Renal pelvis (tissue), 4 donors: ENCODE data around the gene KRTAP4-11. TPM values are rescaled to one million over a fixed set of nuclear protein-coding genes. Genes with fewer than 3 reads are reported as not detected.
"Not testable (repeated sequence)": the region's sequence is repeated elsewhere in the genome, so short reads cannot be mapped to it uniquely, and the experiment has no call there.

ENCODE experiments used
- DNase-seq: peaks from one replicate; pipeline ENCODE4 v3.0.0-alpha.2; 2013
- polyA plus RNA-seq, 3 donors: library from polyadenylated mRNA; unstranded; fragments of 120-200 nt; gene quantifications; one replicate each; pipeline ENCODE4 v1.2.1, GENCODE V29; 2013; ENCODE audit not compliant: insufficient read length in 3 of 3

The KRTAP4-11 gene
- polyA plus RNA-seq, 3 donors = not detected

- DNase-seq = not testable (repeated sequence)
Observed at GRCh38 chr17:41088760-41089352, 29.3 kb downstream of the KRTAP4-11 start.

GRCh38 chr17:41084100-41084856, 33.9 kb downstream of the KRTAP4-11 start, which contains the start of gene KRTAP4-7:
Gene KRTAP4-7, plus strand, starts transcription at chr17:41084150. Its CDS starts 57 bp downstream, at chr17:41084207.
- DNase-seq = not testable (repeated sequence)

DNA sequence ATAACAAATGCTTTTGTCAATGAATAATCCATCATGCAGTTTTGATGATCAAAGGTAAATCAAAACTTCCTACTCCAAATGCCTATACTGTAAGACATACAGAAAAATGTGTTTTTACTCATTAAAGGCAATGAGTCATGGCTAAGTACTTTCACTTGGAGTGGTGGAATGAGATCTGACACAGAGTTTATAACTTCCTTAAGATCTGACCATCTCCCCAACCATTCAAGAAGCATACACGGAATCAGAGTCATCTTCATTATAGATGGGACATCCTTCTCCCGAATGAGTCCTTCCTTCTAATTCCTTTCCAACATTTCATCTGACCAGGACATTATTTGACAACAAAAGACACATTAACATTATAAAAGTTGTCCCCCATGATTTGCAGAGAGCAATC, 34.7 kb downstream of the KRTAP4-11 start:
- not testable (repeated sequence) for DNase-seq

DNA sequence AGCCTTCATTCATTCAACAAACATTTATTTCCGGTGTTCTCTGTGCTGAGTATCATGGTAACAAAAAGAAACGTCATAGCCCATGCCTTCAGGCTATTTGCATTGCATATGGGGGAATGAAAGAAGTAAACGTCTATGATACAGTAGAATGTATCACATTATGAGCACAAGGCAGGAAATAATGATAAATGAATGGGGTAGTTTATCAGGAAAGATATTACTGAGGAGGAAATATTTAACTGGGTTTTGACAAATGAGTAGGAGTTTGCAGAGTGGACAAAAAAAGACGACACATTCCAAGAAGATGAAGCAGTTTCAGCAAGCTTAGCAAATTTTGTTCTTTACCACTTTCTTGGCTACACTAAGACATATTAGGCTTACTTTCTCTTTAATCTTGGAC, 35.5 kb downstream of the KRTAP4-11 start:
- no peak for DNase-seq

DNA sequence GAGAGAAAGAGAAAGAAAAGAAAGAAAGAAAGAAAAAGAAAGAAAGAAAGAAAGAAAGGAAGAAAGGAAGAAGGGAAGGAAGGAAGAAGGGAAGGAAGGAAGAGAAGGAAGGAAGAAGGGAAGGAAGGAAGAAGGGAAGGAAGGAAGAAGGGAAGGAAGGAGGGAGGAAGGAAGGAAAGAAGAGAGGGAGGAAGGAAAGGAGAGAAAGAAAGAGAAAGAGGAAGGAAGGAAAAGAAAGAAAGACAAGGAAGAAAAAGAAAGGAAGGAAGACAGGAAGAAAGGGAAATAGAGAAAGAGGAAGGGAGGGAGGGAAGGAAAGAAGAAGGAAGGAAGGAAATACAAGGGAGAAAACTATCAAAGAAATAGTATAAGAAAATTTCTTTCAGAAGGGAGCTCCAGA, 41.4 kb downstream of the KRTAP4-11 start:
- no peak for DNase-seq

- no peak for DNase-seq
Observed at GRCh38 chr17:41073676-41074075, 44.5 kb downstream of the KRTAP4-11 start.

GRCh38 chr17:41071606-41072360, 46.4 kb downstream of the KRTAP4-11 start:
- DNase-seq = no peak

DNA sequence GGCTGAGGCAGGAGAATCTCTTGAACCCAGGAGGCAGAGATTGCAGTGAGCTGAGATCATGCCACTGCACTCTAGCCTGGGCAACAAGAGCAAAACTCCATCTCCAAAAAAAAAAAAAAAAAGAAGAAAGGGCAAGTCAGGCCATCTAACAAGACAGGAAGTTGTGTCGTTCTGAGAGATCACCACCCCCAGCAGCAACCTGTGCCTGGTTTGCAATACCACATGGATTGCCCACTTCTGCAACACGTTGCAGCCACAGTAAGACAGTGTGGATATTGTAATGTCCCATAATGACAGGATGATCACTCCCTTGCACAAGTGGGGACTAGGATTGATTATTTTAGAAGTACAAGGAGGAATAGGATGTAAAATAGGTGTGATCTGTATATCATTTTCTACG, 49.1 kb downstream of the KRTAP4-11 start:
- DNase-seq = no peak

- no peak for DNase-seq
Observed at GRCh38 chr17:41067281-41067680, 50.9 kb downstream of the KRTAP4-11 start.

Other genes with a start within 250 kb of the KRTAP4-11 start
- under 1 TPM; 0.17 to 0.80 (median 0.36) TPM for gene KRT20, start 233.1 kb downstream of the KRTAP4-11 start, polyA plus RNA-seq
- under 1 TPM; 0.71 to 1.00 (median 0.91) TPM for gene KRT23, start 180.7 kb downstream of the KRTAP4-11 start, polyA plus RNA-seq
- not detected for gene KRT39, start 151.4 kb downstream of the KRTAP4-11 start, polyA plus RNA-seq
- gene KRT40, start 134.0 kb downstream of the KRTAP4-11 start, polyA plus RNA-seq = under 1 TPM in 1 of 3 donors, not detected in 2; 0.12 TPM
- gene KRTAP3-3, start 124.2 kb downstream of the KRTAP4-11 start, polyA plus RNA-seq = not detected
- gene KRTAP3-2, start 118.5 kb downstream of the KRTAP4-11 start, polyA plus RNA-seq = not detected
- gene KRTAP3-1, start 109.2 kb downstream of the KRTAP4-11 start, polyA plus RNA-seq = not detected
- gene KRTAP1-5, start 91.2 kb downstream of the KRTAP4-11 start, polyA plus RNA-seq = not detected
- gene KRTAP1-4, start 88.2 kb downstream of the KRTAP4-11 start, polyA plus RNA-seq = not detected
- gene KRTAP1-3, start 83.5 kb downstream of the KRTAP4-11 start, polyA plus RNA-seq = not detected
- gene KRTAP1-1, start 76.9 kb downstream of the KRTAP4-11 start, polyA plus RNA-seq = not detected
- not detected for gene KRTAP2-1, start 71.1 kb downstream of the KRTAP4-11 start, polyA plus RNA-seq
- not detected for gene KRTAP2-2, start 63.1 kb downstream of the KRTAP4-11 start, polyA plus RNA-seq
- not detected for gene KRTAP2-3, start 58.3 kb downstream of the KRTAP4-11 start, polyA plus RNA-seq
- not detected for gene KRTAP2-4, start 52.5 kb downstream of the KRTAP4-11 start, polyA plus RNA-seq
- not detected for gene KRTAP4-7, start 34.2 kb downstream of the KRTAP4-11 start, polyA plus RNA-seq
- gene KRTAP4-8, start 20.2 kb downstream of the KRTAP4-11 start, polyA plus RNA-seq = not detected
- gene KRTAP4-16, start 16.2 kb downstream of the KRTAP4-11 start, polyA plus RNA-seq = not detected
- not detected for gene KRTAP4-9, start 13.0 kb downstream of the KRTAP4-11 start, polyA plus RNA-seq
- not detected for gene KRTAP4-12, start 5.8 kb upstream of the KRTAP4-11 start, polyA plus RNA-seq
- not detected for gene KRTAP4-6, start 22.2 kb upstream of the KRTAP4-11 start, polyA plus RNA-seq
- not detected for gene KRTAP4-5, start 31.5 kb upstream of the KRTAP4-11 start, polyA plus RNA-seq
- gene KRTAP4-4, start 42.4 kb upstream of the KRTAP4-11 start, polyA plus RNA-seq = not detected
- gene KRTAP4-3, start 49.8 kb upstream of the KRTAP4-11 start, polyA plus RNA-seq = not detected
- gene KRTAP4-2, start 59.8 kb upstream of the KRTAP4-11 start, polyA plus RNA-seq = not detected
- not detected for gene KRTAP4-1, start 66.5 kb upstream of the KRTAP4-11 start, polyA plus RNA-seq
- not detected for gene KRTAP9-1, start 71.5 kb upstream of the KRTAP4-11 start, polyA plus RNA-seq
- gene KRTAP9-2, start 108.3 kb upstream of the KRTAP4-11 start, polyA plus RNA-seq = not detected
- gene KRTAP9-3, start 114.1 kb upstream of the KRTAP4-11 start, polyA plus RNA-seq = not detected
- not detected for gene KRTAP9-8, start 119.6 kb upstream of the KRTAP4-11 start, polyA plus RNA-seq
- gene KRTAP9-4, start 131.3 kb upstream of the KRTAP4-11 start, polyA plus RNA-seq = not detected
- gene KRTAP9-9, start 137.0 kb upstream of the KRTAP4-11 start, polyA plus RNA-seq = not detected
- under 1 TPM in 2 of 3 donors, not detected in 1; 0.09 to 0.22 TPM for gene KRTAP9-6, start 147.0 kb upstream of the KRTAP4-11 start, polyA plus RNA-seq
- gene KRTAP9-7, start 157.3 kb upstream of the KRTAP4-11 start, polyA plus RNA-seq = not detected
- not detected for gene KRTAP29-1, start 184.5 kb upstream of the KRTAP4-11 start, polyA plus RNA-seq
- not detected for gene KRTAP16-1, start 190.9 kb upstream of the KRTAP4-11 start, polyA plus RNA-seq
- not detected for gene KRTAP17-1, start 197.3 kb upstream of the KRTAP4-11 start, polyA plus RNA-seq
- under 1 TPM in 1 of 3 donors, not detected in 2; 0.18 TPM for gene KRT33A, start 232.5 kb upstream of the KRTAP4-11 start, polyA plus RNA-seq